Lung (tissue), 12 donors: ENCODE data around the gene GINS3. TPM values are rescaled to one million over a fixed set of nuclear protein-coding genes. Genes with fewer than 3 reads are reported as not detected.

Source experiments
- ATAC-seq: fragments of 200-7000 bp; cut with Tn5 transposase; one replicate; pipeline ENCODE4 v1.9.1; 2020; ENCODE audit warnings: moderate number of reproducible peaks; ENCODE audit not compliant: insufficient read depth, low FRiP score
- DNase-seq, 3 donors: peaks; one replicate each; pipeline ENCODE4 v3.0.0-alpha.2; 2013 to 2017
- H3K27ac ChIP-seq, 2 donors: one replicate each; pipeline ENCODE4 v1.5.1; 2013; ENCODE audit warnings: mild to moderate bottlenecking in 2 of 2, moderate library complexity in 2 of 2, control low read depth in 1 of 2, inconsistent platforms in 1 of 2, low read depth in 1 of 2, low read length in 1 of 2
- H3K27me3 ChIP-seq, 3 donors: one replicate each; pipeline ENCODE4 v1.5.1; 2013; ENCODE audit warnings: low read length in 2 of 3; ENCODE audit not compliant: control insufficient read depth in 3 of 3, insufficient read depth in 3 of 3
- H3K36me3 ChIP-seq, 4 donors: one replicate each; pipeline ENCODE4 v1.5.1; 2013; ENCODE audit warnings: low read length in 4 of 4, mild to moderate bottlenecking in 1 of 4, moderate library complexity in 1 of 4; ENCODE audit not compliant: control insufficient read depth in 4 of 4, insufficient read depth in 4 of 4
- H3K4me1 ChIP-seq, 5 donors: one replicate each; pipeline ENCODE4 v1.5.1; 2013; ENCODE audit warnings: low read length in 5 of 5, mild to moderate bottlenecking in 2 of 5, moderate library complexity in 1 of 5; ENCODE audit not compliant: control insufficient read depth in 5 of 5, insufficient read depth in 5 of 5
- H3K4me3 ChIP-seq: one replicate; pipeline ENCODE4 v1.5.1; 2013; ENCODE audit warnings: mild to moderate bottlenecking, control low read depth, moderate library complexity
- H3K9ac ChIP-seq, 2 donors: one replicate each; pipeline ENCODE4 v1.5.1; 2013; ENCODE audit warnings: low read length in 2 of 2, control low read depth in 1 of 2; ENCODE audit not compliant: insufficient read depth in 1 of 2
- H3K9me3 ChIP-seq, 4 donors: one replicate each; pipeline ENCODE4 v1.5.1; 2013; ENCODE audit warnings: low read length in 3 of 4, mild to moderate bottlenecking in 1 of 4, moderate library complexity in 1 of 4; ENCODE audit not compliant: control insufficient read depth in 4 of 4, insufficient read depth in 3 of 4
- WGBS, 2 donors: extraction: QIAGEN DNeasy Blood & Tissue Kit; methylation state at CpG; one replicate each; pipeline ENCODE4 v1.1.7; 2013; 5-methylcytosine and 5-hydroxymethylcytosine counted together
- polyA plus RNA-seq, 2 donors: library from polyadenylated mRNA; stranded (reverse); fragments of 200-250 nt; gene quantifications; one replicate each; pipeline ENCODE4 v1.2.1, GENCODE V29; 2013
- total RNA-seq, 2 donors: library from RNA; depleted of rRNA in 1 of 2; stranded (reverse); fragments of >200 nt in 1 of 2; gene quantifications; one replicate each; pipeline ENCODE4 v1.2.1, GENCODE V29; 2014 to 2021
- TF ChIP-seq, protein P1 (sequence below): IDR thresholded peaks from 2 replicates; pipeline ENCODE4 v1.5.1; 2012; ENCODE audit warnings: mild to moderate bottlenecking; ENCODE audit errors: control extremely low read depth, extremely low read depth
- donor health status: control.
- donor health status: control.
- donor health status: Bipolar disorder and iron deficiency.
- donor health status: healthy.
- donor health status: DM: yes; HTN: yes; CAD: no.

The GINS3 gene
- total and polyA plus RNA-seq, 4 donors, result 2.7 to 5.1 (median 3.4) TPM

DNA sequence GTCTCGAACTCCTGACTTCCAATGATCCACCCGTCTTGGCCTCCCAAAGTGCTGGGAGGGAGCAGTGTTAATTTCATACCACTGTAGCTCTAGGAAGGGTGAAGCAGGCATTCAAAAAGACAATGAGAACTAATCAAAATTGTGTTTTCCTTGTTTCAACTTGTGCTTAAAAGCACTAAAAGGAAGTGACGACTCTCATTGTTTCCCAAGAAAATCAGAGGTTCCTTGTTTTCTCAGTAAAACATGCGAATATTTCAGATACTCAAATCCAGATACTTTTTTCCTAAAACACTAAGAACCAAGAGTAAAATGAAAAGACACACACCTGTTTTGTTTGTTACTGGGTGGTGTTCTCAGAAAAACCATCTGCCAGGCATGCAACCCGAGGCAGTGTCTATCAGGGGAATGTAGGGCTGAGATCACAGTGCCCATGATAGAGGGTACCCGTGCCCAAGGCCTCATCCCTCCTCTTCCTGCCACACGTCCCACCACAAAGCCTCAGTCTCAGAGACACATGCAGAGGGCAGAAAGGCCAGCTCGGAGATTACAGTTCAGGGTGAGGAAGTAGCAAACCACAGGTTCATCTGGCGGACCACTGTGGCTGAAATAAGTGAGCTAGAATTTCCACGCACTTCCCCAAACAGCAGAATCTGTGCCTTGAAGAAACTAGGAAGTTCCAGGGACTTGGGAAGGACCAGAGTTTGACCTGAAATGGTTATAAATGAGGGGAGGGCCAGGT is 33.7 kb downstream of the GINS3 start:
- Histone ChIP-seq H3K27me3 (peaks cover 0 to 3% (median 0%) of the 10 kb centered on the region in 3 donors), H3K4me1 (peaks cover 0 to 3% (median 0%) of the 10 kb centered on the region in 5 donors), H3K9ac (no peak overlapping the region), H3K9me3 (no peaks in the 10 kb centered on the region), H3K36me3 (no peaks in the 10 kb centered on the region), H3K4me3 (no peak overlapping the region), H3K27ac (peak overlapping the region in 1 of 2 donors; percentile 84)
- TF ChIP-seq, protein P1, sequence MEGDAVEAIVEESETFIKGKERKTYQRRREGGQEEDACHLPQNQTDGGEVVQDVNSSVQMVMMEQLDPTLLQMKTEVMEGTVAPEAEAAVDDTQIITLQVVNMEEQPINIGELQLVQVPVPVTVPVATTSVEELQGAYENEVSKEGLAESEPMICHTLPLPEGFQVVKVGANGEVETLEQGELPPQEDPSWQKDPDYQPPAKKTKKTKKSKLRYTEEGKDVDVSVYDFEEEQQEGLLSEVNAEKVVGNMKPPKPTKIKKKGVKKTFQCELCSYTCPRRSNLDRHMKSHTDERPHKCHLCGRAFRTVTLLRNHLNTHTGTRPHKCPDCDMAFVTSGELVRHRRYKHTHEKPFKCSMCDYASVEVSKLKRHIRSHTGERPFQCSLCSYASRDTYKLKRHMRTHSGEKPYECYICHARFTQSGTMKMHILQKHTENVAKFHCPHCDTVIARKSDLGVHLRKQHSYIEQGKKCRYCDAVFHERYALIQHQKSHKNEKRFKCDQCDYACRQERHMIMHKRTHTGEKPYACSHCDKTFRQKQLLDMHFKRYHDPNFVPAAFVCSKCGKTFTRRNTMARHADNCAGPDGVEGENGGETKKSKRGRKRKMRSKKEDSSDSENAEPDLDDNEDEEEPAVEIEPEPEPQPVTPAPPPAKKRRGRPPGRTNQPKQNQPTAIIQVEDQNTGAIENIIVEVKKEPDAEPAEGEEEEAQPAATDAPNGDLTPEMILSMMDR, result no peak
- peak; percentile 53 for ATAC-seq
- WGBS, 2 donors, result 35 to 65% methylated on average over 10 of the region's 10 CpGs
- peak in 2 of 3 donors; percentile 10 to 11 for DNase-seq

DNA sequence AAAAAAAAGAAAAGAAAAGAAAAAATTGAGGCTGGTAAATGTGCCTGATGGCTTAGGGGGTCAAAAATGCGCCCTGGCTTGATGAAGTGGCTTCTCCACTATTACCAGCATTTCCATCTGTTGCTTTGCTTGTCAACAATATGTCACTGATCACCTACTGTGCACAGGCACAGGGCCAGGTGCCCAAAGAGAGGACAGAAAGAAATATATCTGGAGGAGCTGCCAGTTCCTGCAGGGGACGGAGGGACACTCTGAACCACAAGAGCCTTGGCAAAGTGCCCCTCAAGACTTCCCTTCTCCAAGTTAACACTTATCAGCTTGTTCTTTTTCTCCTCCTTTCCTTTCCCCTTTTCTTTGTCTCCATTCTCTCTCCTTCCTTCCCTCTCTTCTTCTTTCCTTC is 34.7 kb downstream of the GINS3 start:
- Histone ChIP-seq H3K27ac (peak overlapping the region in 1 of 2 donors; percentile 28), H3K36me3 (no peaks in the 10 kb centered on the region), H3K4me1 (peaks cover 0 to 3% (median 0%) of the 10 kb centered on the region in 5 donors), H3K27me3 (peaks cover 0 to 3% (median 0%) of the 10 kb centered on the region in 3 donors), H3K9me3 (no peaks in the 10 kb centered on the region), H3K4me3 (no peak overlapping the region), H3K9ac (no peak overlapping the region)
- 22 to 37% methylated on average over 2 of the region's 2 CpGs for WGBS, 2 donors
- DNase-seq (no peak), ATAC-seq (no peak)
- TF ChIP-seq, protein P1, result no peak

DNA sequence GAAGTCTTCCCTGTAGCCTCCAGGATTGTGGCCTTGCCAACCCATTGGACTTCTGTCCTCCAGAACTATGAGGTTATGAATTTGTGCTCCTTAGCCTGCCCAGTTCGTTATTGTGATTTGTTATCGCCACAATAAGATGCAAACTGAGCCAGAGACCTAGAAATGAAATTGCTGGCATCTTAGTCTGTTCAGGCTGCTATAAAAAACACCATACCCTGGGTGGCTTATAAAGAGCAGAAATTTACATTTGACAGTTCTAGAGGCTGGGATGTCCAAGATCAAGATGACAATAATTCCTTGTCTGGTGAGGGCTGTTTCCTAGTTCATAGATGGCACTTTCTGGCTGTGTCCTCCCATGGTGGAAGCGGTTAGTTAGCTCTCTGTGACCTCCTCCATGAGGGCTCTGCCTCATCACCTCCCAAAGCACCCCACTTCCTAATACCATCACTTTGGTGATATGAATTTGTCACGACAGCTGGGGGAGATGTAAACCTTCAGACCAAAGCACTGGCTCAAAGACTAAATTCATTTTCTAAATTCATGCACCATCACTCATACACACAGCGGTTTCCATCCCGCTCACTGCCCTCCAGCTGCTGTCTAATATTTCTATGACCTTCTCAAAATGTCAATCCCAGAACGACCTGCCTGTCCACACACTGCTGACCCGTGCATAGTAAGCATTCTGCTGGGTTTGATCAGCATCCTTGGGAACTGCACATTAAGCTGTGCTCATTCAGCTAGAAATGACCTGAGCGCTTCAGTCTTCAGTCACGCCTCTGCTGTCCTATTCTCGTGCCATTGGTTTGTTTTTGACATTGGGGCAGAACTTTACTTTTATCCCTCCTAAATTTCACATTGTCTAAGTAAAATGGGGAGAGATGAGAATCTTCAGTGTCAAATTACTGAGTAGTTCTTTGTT is 36.6 kb downstream of the GINS3 start:
- TF ChIP-seq, protein P1, result no peak
- no peak overlapping the region for H3K9ac ChIP-seq
- H3K27me3 ChIP-seq, result no peaks in the 10 kb centered on the region
- H3K4me3 ChIP-seq, result no peak overlapping the region
- peaks cover 0 to 3% (median 0%) of the 10 kb centered on the region in 5 donors for H3K4me1 ChIP-seq
- ATAC-seq, result no peak
- H3K9me3 ChIP-seq, result no peaks in the 10 kb centered on the region
- no peak for DNase-seq
- H3K36me3 ChIP-seq, result no peaks in the 10 kb centered on the region
- 86 to 94% methylated on average over 11 of the region's 11 CpGs for WGBS, 2 donors
- peak overlapping the region in 1 of 2 donors; percentile 24 for H3K27ac ChIP-seq
